GM18502 (cell line): Measurements from ENCODE around the gene TP73.
"Not testable (repeated sequence)": the region's sequence is repeated elsewhere in the genome, so short reads cannot be mapped to it uniquely, and the experiment has no call there.

Experiments
- ATAC-seq: cut with Tn5 transposase; IDR thresholded peaks from one replicate; pipeline ENCODE4 v1.9.1; 2021; ENCODE audit warnings: mild to moderate bottlenecking; ENCODE audit not compliant: unreplicated experiment, poor library complexity

TP73 gene

DNA sequence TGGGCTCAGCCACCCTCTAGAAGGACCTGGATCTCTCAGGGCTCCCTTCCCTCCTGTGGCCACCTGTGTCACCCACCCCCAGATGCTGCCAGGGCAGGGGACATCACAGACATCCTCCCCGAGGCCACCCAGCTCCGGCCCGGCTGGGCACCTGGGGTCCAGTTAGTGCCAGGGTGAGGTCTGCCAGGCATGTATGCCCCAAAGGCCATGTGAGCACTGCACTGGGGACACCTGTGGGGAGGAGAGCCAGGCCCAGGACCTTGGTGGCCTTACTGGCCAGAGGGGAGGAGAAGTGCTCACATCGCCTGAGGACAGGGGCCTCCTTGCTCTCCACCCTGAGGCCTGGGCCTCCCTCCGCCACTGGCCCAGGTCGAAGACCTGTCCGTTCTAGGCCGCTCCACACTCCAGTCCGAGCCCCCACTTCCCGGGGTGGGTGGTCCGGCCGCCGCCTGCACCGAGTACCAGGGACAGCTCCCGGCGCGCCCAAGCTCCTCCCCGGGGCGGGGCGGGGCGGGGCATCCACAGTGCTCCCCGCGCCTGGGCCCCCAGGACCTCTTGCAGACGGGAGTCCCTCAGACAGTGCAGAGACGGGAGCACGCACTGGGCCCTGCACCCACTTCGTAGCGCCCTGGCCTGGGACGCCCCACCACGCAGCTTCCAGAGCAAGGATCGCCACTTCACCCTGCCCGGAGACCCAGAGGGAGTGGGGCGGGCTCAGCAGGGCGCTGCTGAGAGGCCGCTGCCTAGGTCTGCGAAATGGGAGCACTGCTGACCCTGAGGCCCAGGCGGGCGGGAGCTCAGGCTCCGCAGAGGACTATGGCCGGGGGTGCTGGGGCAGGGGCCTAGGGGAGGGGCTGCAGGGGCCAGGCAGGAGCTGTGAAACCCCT, 65.6 kb downstream of the TP73 start:
- no peak for ATAC-seq

DNA sequence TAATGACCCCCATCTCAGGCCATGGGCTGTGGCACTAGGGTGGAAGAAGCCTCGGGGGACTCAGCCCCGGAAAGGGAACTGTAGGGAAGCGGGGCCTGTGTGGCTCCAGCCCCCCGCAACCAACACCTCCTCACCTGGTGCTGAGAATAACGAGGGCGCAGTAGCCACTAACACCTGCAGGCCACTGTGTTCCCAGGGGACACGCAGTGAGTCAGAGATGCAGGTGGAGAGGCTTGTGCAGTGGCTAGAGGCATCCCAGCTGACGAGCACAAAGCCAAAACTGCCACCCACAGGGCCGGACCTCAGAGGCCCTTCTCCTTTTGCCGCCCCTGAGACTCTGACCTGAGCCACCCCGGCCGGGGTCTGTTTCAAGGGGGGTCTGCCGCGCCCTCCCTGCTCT, 66.4 kb downstream of the TP73 start:
- ATAC-seq = no peak

DNA sequence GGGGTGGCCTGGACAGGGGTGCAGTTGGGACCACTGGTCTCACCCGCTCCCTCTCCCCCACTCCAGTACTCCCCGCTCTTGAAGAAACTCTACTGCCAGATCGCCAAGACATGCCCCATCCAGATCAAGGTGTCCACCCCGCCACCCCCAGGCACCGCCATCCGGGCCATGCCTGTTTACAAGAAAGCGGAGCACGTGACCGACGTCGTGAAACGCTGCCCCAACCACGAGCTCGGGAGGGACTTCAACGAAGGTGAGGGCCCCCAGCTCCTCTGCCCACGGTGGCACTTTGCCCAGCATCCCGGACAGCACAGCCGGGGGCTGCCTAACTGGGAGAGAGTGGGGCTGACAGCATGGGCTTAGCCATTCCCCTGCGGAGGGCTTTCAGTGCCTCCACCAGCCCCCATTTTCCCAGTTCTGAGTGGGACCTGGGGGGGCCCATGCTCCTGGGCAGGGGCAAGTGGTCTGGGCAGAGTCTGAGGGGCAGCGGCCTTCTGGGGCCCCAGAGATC, 69.7 kb downstream of the TP73 start:
- ATAC-seq = no peak

DNA sequence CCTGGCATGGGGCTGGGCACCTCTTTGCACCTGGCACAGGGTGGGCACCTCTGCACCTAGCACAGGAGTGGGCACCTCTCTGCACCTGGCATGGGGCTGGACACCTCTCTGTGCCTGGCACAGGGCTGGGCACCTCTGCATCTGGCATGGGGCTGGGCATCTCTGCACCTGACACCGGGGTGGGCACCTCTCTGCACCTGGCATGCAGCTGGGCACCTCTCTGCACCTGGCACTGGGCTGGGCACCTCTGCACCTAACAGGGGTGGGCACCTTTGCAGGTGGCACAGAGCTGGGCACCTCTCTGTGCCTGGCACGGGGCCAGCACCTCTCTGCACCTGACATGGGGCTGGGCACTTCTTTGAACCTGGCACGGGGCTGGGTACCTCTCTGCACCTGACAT, 70.5 kb downstream of the TP73 start:
- no peak for ATAC-seq

DNA sequence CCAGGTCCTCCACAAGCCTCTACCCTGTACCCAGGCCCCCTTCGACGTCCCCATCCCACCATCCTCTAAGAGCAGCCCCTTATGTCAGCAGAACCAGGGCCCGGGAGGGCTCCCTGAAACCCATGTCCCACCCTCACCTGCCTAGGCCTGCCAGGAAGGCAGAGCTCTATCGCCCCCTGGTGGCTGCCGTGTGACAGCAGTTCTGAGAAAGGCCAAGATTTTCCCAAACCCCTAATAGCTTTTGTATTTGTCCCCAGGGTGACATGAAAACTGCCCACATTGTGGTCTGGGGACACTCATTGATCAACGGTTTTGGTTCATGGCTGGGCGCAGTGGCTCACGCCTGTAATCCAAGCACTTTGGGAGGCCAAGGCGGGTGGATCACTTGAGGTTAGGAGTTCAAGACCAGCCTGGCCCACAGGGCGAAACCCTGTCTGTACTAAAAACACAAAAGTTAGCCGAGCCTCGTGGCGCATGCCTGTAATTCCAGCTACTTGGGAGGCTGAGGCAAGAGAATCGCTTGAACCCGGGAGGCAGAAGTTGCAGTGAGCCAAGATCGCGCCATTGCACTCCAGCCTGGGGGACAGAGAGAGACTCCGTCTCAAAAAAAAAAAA, 72.2 kb downstream of the TP73 start:
- not testable (repeated sequence) for ATAC-seq

DNA sequence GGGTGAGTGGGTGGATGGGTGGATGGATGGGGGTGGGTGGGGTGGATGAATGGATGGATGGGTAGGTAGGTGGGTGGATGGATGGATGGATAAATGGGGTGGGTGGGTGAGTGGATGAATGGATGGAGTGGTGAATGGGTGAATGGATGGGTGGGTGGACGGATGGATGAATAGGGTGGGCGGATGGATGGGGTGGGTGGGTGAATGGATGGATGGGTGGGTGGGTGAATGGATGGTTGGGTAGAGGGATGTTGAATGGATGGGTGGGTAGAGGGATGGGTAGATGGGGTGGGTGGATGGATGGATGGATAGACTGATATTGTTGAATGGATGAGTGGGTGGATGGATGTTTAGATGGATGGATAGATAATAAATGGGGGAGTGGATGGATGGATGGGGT, 73.0 kb downstream of the TP73 start:
- no peak for ATAC-seq

DNA sequence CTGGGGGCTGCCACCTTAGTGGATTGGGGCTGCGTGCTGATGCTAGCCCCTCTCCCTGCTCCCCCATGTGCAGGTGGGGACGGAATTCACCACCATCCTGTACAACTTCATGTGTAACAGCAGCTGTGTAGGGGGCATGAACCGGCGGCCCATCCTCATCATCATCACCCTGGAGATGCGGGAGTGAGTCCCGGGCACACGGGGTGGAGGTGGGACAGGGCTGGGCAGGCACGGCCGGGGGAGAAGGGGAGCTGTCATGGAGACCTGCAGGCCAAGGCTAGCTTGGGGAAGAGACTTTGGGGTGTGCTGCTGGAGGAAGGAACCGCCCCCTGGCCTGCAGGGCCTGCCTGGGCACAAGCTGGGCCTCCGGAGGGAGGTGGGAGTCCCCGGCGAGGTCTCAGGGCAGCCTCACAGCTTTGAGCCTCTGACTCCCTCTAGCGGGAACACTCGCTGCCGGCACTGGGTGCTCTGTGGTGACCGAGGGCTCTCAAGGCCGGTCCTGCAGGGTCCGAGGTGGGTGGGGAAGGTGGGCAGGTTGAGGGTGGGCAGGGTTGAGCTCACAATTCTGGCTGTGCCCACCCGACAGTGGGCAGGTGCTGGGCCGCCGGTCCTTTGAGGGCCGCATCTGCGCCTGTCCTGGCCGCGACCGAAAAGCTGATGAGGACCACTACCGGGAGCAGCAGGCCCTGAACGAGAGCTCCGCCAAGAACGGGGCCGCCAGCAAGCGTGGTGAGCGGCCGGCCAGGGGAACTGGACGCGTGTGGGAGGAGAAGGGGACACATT, 74.9 kb downstream of the TP73 start:
- no peak for ATAC-seq

DNA sequence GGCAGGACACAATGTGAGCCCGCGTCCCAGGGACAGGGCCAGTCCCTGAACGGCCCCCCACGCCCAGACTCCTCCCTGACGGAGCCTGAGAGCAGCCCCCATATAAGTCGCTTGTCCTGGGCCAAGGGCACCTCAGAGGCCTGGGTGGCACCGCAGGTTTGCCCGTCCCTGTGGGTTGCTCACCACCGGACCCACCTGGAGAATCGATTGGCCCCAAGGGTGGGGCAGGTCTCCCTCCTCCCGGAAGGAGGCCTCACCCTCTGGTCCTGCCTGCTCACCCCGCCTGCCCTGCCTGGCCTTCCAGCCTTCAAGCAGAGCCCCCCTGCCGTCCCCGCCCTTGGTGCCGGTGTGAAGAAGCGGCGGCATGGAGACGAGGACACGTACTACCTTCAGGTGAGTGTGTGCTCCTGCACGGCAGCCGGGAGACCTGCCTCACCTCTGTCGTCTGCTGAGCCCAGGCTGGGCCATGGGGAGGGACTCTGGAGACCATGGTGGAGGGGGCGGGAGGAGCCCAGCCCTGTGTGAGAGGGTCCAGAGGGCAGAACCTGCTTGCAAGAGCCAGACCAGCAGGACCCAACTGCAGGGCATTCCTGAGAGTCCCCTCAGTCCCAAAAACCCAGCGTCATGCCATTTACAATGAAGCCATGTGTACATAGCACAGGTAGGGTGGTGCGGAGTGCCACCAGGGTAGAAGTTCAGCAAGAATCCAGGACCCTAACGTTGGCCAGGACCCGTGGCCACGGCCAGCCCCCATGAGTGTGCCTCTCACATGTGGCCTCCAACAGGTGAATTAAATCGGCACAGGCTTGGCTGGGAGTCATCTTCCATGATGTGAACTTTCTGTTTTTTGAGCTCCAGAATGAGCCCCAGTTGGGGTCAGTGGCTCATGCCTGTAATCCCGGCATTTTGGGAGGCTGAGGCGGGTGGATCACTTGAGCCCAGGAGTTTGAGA, 75.8 kb downstream of the TP73 start:
- ATAC-seq = no peak

DNA sequence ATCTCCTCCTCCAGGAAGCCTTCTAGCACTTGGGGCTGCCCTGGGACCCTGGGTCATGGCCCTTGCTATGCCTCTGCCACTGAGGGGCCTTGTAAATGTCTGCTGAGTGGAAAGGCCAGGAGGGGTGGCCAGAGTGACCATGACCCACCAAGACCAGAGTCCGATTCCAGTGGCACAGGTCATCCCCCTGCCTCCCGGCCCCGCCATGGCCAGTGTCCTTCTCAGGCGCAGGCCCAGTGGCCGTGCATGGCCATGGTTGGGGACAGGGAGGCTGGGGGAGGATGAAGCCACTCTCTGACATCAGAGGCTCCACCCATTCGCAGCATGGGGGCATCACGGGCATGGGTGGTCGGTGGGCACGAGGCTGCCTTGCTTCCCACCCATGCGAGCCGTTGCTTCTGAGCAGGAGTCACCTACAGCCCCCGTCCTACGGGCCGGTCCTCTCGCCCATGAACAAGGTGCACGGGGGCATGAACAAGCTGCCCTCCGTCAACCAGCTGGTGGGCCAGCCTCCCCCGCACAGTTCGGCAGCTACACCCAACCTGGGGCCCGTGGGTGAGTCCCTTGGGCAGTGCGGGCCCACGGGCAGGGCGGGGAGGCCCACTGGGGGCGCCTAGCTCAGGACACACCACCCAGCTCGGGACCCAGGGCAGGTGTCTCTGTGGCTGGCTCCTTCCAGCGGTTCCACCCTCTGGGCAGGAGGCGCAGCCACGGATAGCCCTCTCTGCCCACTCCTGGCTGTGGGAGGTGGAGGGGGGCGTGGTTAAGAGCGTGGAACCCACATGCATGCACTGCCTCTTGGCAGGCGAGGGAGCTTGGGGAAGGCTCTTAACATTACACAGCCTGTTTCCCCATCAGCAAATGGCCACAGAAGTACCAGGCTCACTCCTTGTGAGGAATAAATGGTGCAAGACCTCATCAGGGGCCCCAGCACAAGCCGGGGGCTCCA, 77.6 kb downstream of the TP73 start:
- no peak for ATAC-seq

DNA sequence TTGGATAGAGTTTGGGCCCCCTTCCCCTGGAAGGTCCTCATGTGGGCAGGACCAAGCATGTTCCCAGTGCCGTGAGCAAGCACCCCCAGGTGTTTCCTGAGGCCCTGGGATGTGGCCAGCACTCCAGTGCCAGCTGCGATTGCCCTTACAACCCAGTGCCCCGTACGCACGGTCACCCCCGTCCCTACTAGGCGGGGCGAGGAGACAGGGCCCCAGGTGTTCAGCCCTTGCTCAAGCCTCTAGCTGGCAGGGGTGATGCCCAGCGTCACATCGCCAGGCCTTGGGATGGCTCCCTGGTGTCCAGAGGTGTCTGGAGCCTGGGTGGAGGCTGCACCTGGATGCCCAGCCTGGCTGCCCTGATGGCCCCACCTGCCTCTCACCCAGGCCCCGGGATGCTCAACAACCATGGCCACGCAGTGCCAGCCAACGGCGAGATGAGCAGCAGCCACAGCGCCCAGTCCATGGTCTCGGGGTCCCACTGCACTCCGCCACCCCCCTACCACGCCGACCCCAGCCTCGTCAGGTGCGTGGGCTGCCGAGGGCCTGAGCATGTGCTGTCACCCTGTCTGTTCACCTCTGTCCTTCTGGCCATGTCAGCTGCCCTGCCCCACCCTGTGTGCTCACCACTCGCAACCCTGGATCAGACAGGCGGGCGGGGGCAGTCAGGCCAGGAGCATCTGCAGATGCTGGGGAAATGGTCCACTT, 78.4 kb downstream of the TP73 start:
- ATAC-seq = no peak

DNA sequence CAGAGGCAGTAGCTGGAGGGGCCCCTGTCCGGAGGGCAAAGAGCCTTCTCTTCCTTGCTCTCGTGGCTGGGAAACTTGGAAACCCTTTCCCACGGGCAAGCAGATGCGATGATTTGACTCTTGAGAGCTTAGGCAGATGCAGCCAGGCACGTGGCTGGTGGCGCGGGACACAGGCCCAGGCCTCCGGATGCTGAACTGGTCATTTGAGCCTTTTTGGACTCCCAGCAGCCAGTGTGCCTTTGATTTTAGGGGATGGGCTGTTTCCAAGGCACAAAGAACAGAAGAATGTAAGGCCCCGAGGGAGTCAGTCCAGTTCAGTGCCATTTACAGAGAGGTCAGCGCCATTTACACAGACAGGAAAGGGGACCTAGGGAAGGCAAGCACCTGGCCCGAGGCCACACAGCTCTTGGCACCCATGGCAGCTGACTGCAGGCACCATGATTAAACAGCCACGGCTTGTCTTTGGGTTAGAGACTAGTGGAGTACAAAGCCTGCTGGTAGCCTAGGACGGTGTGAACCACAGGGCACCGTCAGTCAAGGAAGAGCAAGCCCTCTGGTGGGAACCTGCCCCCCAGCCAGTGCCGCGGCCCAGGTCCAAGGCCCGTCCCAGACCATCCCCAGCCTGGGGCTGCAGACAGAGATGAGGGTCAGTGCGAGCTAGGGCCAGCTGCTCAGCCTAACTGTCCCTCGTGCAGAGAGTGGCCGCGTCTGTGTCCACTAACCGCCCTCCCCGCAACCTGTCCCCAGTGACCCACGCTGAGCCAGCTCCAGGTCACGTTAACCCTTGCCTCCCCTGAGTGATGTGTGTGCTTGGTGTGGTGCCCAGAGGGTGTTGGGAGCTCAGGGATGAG, 79.5 kb downstream of the TP73 start:
- no peak for ATAC-seq

DNA sequence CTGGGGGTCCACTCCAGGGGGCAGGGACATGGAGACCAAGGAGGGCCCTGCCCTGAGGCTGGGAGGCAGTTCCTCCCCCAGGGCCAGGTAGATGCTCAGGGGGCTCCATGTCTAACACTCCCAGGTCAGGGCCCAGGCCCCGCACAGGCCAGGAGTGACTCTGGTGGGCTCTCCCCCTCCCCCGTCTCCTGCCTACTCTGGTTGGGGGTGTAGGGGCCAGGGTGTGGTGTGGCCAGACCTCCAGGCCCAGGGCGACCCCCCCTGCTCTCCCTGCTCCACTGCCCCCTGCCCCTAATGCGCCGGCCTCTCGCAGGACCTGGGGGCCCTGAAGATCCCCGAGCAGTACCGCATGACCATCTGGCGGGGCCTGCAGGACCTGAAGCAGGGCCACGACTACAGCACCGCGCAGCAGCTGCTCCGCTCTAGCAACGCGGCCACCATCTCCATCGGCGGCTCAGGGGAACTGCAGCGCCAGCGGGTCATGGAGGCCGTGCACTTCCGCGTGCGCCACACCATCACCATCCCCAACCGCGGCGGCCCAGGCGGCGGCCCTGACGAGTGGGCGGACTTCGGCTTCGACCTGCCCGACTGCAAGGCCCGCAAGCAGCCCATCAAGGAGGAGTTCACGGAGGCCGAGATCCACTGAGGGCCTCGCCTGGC, 80.2 kb downstream of the TP73 start:
- no peak for ATAC-seq

DNA sequence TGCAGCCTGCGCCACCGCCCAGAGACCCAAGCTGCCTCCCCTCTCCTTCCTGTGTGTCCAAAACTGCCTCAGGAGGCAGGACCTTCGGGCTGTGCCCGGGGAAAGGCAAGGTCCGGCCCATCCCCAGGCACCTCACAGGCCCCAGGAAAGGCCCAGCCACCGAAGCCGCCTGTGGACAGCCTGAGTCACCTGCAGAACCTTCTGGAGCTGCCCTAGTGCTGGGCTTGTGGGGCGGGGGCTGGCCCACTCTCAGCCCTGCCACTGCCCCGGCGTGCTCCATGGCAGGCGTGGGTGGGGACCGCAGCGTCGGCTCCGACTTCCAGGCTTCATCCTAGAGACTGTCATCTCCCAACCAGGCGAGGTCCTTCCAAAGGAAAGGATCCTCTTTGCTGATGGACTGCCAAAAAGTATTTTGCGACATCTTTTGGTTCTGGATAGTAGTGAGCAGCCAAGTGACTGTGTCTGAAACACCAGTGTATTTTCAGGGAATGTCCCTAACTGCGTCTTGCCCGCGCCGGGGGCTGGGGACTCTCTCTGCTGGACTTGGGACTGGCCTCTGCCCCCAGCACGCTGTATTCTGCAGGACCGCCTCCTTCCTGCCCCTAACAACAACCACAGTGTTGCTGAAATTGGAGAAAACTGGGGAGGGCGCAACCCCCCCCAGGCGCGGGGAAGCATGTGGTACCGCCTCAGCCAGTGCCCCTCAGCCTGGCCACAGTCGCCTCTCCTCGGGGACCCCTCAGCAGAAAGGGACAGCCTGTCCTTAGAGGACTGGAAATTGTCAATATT, 81.0 kb downstream of the TP73 start:
- ATAC-seq = no peak

DNA sequence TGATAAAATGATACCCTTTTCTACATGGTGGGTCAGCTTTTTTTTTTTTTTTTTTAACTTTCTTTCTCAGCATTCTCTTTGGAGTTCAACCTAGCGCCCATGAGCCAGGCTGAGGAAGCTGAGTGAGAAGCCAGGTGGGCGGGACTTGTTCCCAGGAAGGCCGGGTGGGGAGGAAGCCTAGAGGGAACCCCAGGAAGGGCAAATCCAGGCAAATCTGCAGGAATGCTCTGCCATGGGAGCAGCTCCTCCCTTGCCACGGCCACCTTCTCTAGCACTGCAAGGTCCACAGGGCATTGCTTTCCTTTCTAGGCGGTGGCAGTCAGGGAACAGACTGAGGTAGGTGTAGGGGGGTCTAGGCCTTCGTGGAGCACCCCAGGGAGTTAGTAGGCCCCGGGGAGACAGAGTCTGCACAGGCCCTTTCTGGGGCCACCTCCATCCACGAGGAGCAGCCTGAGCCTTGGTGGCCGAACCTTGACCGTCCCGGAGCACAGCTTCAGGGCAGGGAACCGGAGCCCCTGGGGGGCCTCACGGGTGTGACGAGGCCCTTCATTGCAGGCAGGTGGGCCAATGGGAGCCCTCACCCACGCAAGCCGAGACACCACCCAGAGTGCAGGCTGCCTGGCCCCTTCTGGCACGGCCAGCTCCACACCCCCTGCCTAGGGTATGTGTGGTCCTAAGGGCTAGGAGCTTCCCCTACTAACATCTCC, 81.7 kb downstream of the TP73 start:
- no peak for ATAC-seq

DNA sequence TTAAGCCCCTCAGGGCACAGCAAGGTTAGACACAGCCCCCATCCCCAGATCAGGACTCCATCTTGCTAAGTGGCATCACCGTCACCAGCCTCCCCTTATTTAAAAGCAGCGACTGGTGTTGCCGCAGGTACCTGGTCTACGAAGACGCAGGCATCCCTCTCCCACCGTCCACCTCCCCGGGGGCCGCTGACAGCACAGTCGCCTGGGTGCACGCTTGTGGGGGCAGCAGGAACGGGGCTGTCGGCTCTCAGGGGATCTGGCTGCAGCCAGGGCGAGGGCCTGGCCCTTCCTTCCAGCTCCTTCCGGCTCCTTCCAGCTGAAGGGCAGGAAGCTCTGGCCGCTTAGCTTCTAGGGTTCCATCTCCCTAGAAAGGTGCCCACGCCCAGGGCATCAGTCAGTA, 82.3 kb downstream of the TP73 start:
- no peak for ATAC-seq
